H9 (cell line): ENCODE results near the gene HUNK. TPM values are rescaled to one million over a fixed set of nuclear protein-coding genes. Genes with fewer than 3 reads are reported as not detected.

Source experiments
- DNase-seq: peaks from one replicate; pipeline ENCODE4 v3.0.0-alpha.2; 2017
- H2AFZ ChIP-seq: one replicate; pipeline ENCODE4 v1.6.1; 2013; ENCODE audit warnings: mild to moderate bottlenecking, low read length, control low read depth, moderate library complexity
- H2AK5ac ChIP-seq: 2 replicates; pipeline ENCODE4 v1.6.1; 2013; ENCODE audit warnings: low read length, control low read depth, mixed read lengths; ENCODE audit not compliant: insufficient read length
- H2BK120ac ChIP-seq: one replicate; pipeline ENCODE4 v1.6.1; 2013; ENCODE audit warnings: low read depth, mild to moderate bottlenecking, low read length, control low read depth, inconsistent platforms; ENCODE audit not compliant: poor library complexity, severe bottlenecking
- H2BK12ac ChIP-seq: 2 replicates; pipeline ENCODE4 v1.6.1; 2013; ENCODE audit warnings: low read length, control low read depth, mixed read lengths, low read depth; ENCODE audit not compliant: insufficient read length
- H2BK15ac ChIP-seq: 2 replicates; pipeline ENCODE4 v1.6.1; 2013; ENCODE audit warnings: low read depth, low read length, control low read depth
- H2BK20ac ChIP-seq: one replicate; pipeline ENCODE4 v1.6.1; 2013; ENCODE audit warnings: low read depth, mild to moderate bottlenecking, low read length, control low read depth, inconsistent platforms; ENCODE audit not compliant: poor library complexity, severe bottlenecking
- H2BK5ac ChIP-seq: 2 replicates; pipeline ENCODE4 v1.6.1; 2013; ENCODE audit warnings: low read length, control low read depth, mixed read lengths; ENCODE audit not compliant: insufficient read length
- H3K14ac ChIP-seq: 2 replicates; pipeline ENCODE4 v1.6.1; 2013; ENCODE audit warnings: low read length, control low read depth; ENCODE audit not compliant: insufficient read depth
- H3K18ac ChIP-seq: 2 replicates; pipeline ENCODE4 v1.6.1; 2013; ENCODE audit warnings: low read depth, mild to moderate bottlenecking, mixed read lengths, low read length, control low read depth; ENCODE audit not compliant: insufficient read length
- H3K23ac ChIP-seq: 2 replicates; pipeline ENCODE4 v1.6.1; 2013; ENCODE audit warnings: low read length, control low read depth, mixed read lengths, low read depth; ENCODE audit not compliant: insufficient read length
- H3K23me2 ChIP-seq: 2 replicates; pipeline ENCODE4 v1.6.1; 2013; ENCODE audit warnings: low read depth, mild to moderate bottlenecking, mixed read lengths, low read length, control low read depth; ENCODE audit not compliant: insufficient read length, poor library complexity, severe bottlenecking
- H3K27ac ChIP-seq: 2 replicates; pipeline ENCODE4 v1.5.1; 2013; ENCODE audit warnings: low read length, control low read depth, mixed read lengths, low read depth; ENCODE audit not compliant: insufficient read length
- H3K27me3 ChIP-seq: 2 replicates; pipeline ENCODE4 v1.6.1; 2013; ENCODE audit warnings: low read length, control low read depth, inconsistent platforms; ENCODE audit not compliant: insufficient read depth
- H3K4ac ChIP-seq: 2 replicates; pipeline ENCODE4 v1.6.1; 2013; ENCODE audit warnings: low read depth, mild to moderate bottlenecking, control low read depth, inconsistent platforms, low read length, moderate library complexity
- H3K4me1 ChIP-seq: 2 replicates; pipeline ENCODE4 v1.6.1; 2013; ENCODE audit warnings: low read length, control low read depth, inconsistent platforms; ENCODE audit not compliant: insufficient read depth
- H3K4me2 ChIP-seq: 2 replicates; pipeline ENCODE4 v1.6.1; 2013; ENCODE audit warnings: low read length, control low read depth, mixed read lengths; ENCODE audit not compliant: insufficient read length, insufficient read depth
- H3K56ac ChIP-seq: 2 replicates; pipeline ENCODE4 v1.6.1; 2013; ENCODE audit warnings: low read depth, mild to moderate bottlenecking, mixed read lengths, low read length, control low read depth; ENCODE audit not compliant: insufficient read length
- H3K79me1 ChIP-seq: 2 replicates; pipeline ENCODE4 v1.6.1; 2013; ENCODE audit warnings: low read depth, mild to moderate bottlenecking, moderate library complexity, low read length, control low read depth, inconsistent platforms; ENCODE audit not compliant: insufficient read depth, poor library complexity, severe bottlenecking
- H3K79me2 ChIP-seq: 2 replicates; pipeline ENCODE4 v1.6.1; 2013; ENCODE audit warnings: low read length, control low read depth, inconsistent platforms; ENCODE audit not compliant: insufficient read depth
- H3K9ac ChIP-seq: 2 replicates; pipeline ENCODE4 v1.6.1; 2013; ENCODE audit warnings: low read length, control low read depth, mixed read lengths; ENCODE audit not compliant: insufficient read length; ENCODE audit errors: extremely low read depth
- H3K9me3 ChIP-seq: one replicate; pipeline ENCODE4 v1.6.1; 2013; ENCODE audit warnings: low read depth, low read length, inconsistent platforms; ENCODE audit not compliant: control insufficient read depth
- H3T11ph ChIP-seq: one replicate; pipeline ENCODE4 v1.6.1; 2013; ENCODE audit warnings: mild to moderate bottlenecking, low read length, control low read depth, inconsistent platforms
- H4K20me1 ChIP-seq: one replicate; pipeline ENCODE4 v1.6.1; 2013; ENCODE audit not compliant: control insufficient read depth, insufficient read length, insufficient read depth
- H4K5ac ChIP-seq: 2 replicates; pipeline ENCODE4 v1.6.1; 2013; ENCODE audit warnings: low read depth, mild to moderate bottlenecking, mixed read lengths, low read length, control low read depth; ENCODE audit not compliant: insufficient read length
- H4K8ac ChIP-seq: replicated peaks from 2 replicates; pipeline ENCODE4 v1.6.1; 2013; ENCODE audit warnings: low read length, control low read depth, mixed read lengths, low read depth; ENCODE audit not compliant: insufficient read length
- H4K91ac ChIP-seq: 2 replicates; pipeline ENCODE4 v1.6.1; 2013; ENCODE audit warnings: low read depth, mild to moderate bottlenecking, moderate library complexity, mixed read lengths, low read length, control low read depth; ENCODE audit not compliant: insufficient read length
- H3K27ac Mint-ChIP-seq, 3 experiments: 2 replicates in 2 of 3; 3 replicates in 1 of 3; pipeline ENCODE4 v1.8.0; 2020 to 2021; ENCODE audit warnings: mixed read lengths in 3 of 3, mild to moderate bottlenecking in 1 of 3, moderate library complexity in 1 of 3
- H3K27me3 Mint-ChIP-seq: 2 replicates; pipeline ENCODE4 v1.8.0; 2021; ENCODE audit warnings: low read depth, mild to moderate bottlenecking, moderate library complexity, mixed read lengths
- H3K36me3 Mint-ChIP-seq, 3 experiments: 2 replicates in 2 of 3; 3 replicates in 1 of 3; pipeline ENCODE4 v1.8.0; 2020 to 2021; ENCODE audit warnings: low read depth in 3 of 3, mixed read lengths in 3 of 3; ENCODE audit not compliant: insufficient read depth in 1 of 3
- H3K4me1 Mint-ChIP-seq, 2 experiments: 2 replicates each; pipeline ENCODE4 v1.8.0; 2020; ENCODE audit warnings: mixed read lengths in 2 of 2
- H3K4me3 Mint-ChIP-seq, 2 experiments: 2 replicates in 1 of 2; 3 replicates in 1 of 2; pipeline ENCODE4 v1.8.0; 2020 to 2021; ENCODE audit warnings: mild to moderate bottlenecking in 2 of 2, mixed read lengths in 2 of 2, moderate library complexity in 1 of 2
- H3K9me3 Mint-ChIP-seq, 2 experiments: 2 replicates in 1 of 2; 3 replicates in 1 of 2; pipeline ENCODE4 v1.8.0; 2020; ENCODE audit warnings: mild to moderate bottlenecking in 2 of 2, mixed read lengths in 2 of 2, moderate library complexity in 1 of 2
- CTCF ChIP-seq: fragments of 200-600 bp; sonication (generic); conservative IDR thresholded peaks from 3 replicates; pipeline ENCODE4 v1.8.0; 2021; ENCODE audit warnings: antibody characterized with exemption, mild to moderate bottlenecking
- WGBS: extraction: QIAGEN DNeasy Blood & Tissue Kit; methylation state at CpG from one replicate; pipeline ENCODE4 v1.1.7; 2013; ENCODE audit warnings: missing lambda C conversion rate, low lambda C conversion rate, mixed read lengths; ENCODE audit not compliant: insufficient read length; ENCODE audit errors: extremely low coverage; 5-methylcytosine and 5-hydroxymethylcytosine counted together
- total RNA-seq: library from RNA; stranded (reverse); gene quantifications from 2 replicates; pipeline ENCODE4 v1.2.1, GENCODE V29; 2021

Gene HUNK
- total RNA-seq, 1 experiment from 2014 or later: 5.8 TPM

GRCh38 chr21:31941694-31942093 is 68.9 kb downstream of the HUNK start:
- DNase-seq: no peak
- Histone ChIP-seq H2BK12ac (no peak overlapping the region), H3K4ac (no peak overlapping the region), H3K4me1 (no peaks in the 10 kb centered on the region), H4K20me1 (no peaks in the 10 kb centered on the region), H3K18ac (no peak overlapping the region), H3K79me1 (no peaks in the 10 kb centered on the region), H2BK5ac (no peak overlapping the region), H3K27ac (no peak overlapping the region), H3K23me2 (no peaks in the 10 kb centered on the region), H3K9me3 (no peaks in the 10 kb centered on the region), H3T11ph (no peak overlapping the region), H4K5ac (no peak overlapping the region), H4K91ac (no peak overlapping the region), H3K79me2 (no peaks in the 10 kb centered on the region), H2BK120ac (no peak overlapping the region), H2AFZ (no peak overlapping the region), H4K8ac (no peak overlapping the region), H3K14ac (no peak overlapping the region), H2AK5ac (no peak overlapping the region), H3K23ac (no peak overlapping the region), H3K9ac (no peak overlapping the region), H2BK15ac (no peak overlapping the region), H2BK20ac (no peak overlapping the region), H3K4me2 (no peak overlapping the region), H3K56ac (no peak overlapping the region), H3K27me3 (no peaks in the 10 kb centered on the region)
- Mint-ChIP-seq H3K4me3 (no peak overlapping the region), H3K27ac (peak overlapping the region in 1 of 3 experiments; percentile 47; a peak in 2 of 7 replicates), H3K27me3 (peaks cover 2% of the 10 kb centered on the region; the same call in 1 of the 2 replicates), H3K9me3 (no peaks in the 10 kb centered on the region), H3K4me1 (peaks cover 27 to 31% of the 10 kb centered on the region in 2 experiments), H3K36me3 (peaks cover 2 to 10% (median 5%) of the 10 kb centered on the region in 3 experiments; a peak in 6 of 7 replicates)
- no CpG with 5 or more reads among the region's 6 CpGs for WGBS
- no peak for TF ChIP-seq CTCF
